Measurements from ENCODE around the gene IGSF6. TPM values are rescaled to one million over a fixed set of nuclear protein-coding genes. Genes with fewer than 3 reads are reported as not detected.
"Not testable (repeated sequence)": the region's sequence is repeated elsewhere in the genome, so short reads cannot be mapped to it uniquely, and the experiment has no call there.

The IGSF6 gene
- total RNA-seq, 1 experiment from 2014 or later, result 0.23 TPM

DNA sequence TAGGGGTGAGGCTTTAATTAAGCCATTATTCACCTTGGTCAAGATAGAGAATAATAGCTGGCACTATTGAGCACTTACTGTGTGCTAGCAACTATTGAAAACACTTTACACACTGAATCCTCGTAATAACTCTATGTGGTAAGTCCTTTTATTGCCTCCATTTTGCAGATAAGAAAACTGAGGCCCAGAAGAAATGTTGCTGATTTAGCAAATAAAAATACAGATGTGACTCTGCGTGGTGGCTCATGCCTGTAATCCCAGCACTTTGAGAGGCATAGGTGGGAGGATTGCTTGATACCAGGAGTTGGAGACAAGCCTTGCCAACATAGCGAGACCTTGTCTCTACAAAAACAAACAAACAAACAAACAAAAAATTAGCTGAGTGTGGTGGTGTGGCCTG is 30.8 kb upstream of the IGSF6 start:
- TF ChIP-seq CTCF (IDR thresholded peaks at IDR 0.05), result no peak
- no peak for TF ChIP-seq POLR2AphosphoS5 (IDR thresholded peaks at IDR 0.05; ENCODE audit: low read depth, low read length)
- TF ChIP-seq TCF7L2 (IDR thresholded peaks at IDR 0.05; ENCODE audit: low read depth, low read length), result no peak
- TF ChIP-seq SIN3A (IDR thresholded peaks at IDR 0.05; ENCODE audit: borderline replicate concordance, insufficient read depth, low read depth, low read length), result no peak
- no peak for TF ChIP-seq REST (IDR thresholded peaks at IDR 0.05; ENCODE audit: insufficient read depth in 1 of 2, low read depth in 2 of 2, low read length in 1 of 2)
- ATAC-seq, result no peak
- in situ Hi-C loops (cut with HindIII; ENCODE audit: low pct_unique_long_range_greater_than_20kb, low sequenced_read_pairs) (no loop called here), intact Hi-C loops (cut with micrococcal nuclease; ENCODE audit: unreplicated experiment) (no loop called here)
- Histone ChIP-seq H3K4me1 (ENCODE audit: control insufficient read depth, insufficient read depth, low read length) (no peaks in the 10 kb centered on the region), H3K36me3 (ENCODE audit: control insufficient read depth, insufficient read depth, low read length) (no peaks in the 10 kb centered on the region), H3K9me3 (ENCODE audit: control insufficient read depth, insufficient read depth, low read depth, low read length) (no peaks in the 10 kb centered on the region), H3K27me3 (ENCODE audit: control insufficient read depth, insufficient read depth, low read length) (peaks cover 11% of the 10 kb centered on the region; the same call in 1 of the 2 replicates), H3K4me3 (ENCODE audit: low read depth in 2 of 2, low read length in 2 of 2) (no peak overlapping the region), H3K27ac (ENCODE audit: low read length) (no peak overlapping the region)
- no TSS peak for BruUV-seq (replicated peaks)
- ChIA-PET CTCF (interaction anchor here (0.7 kb wide), 1 partner anchor 113 kb away, joined by 4 read pairs; no protein-coding TSS in a partner anchor), POLR2A (no interaction called here)
- no peak for DNase-seq (ENCODE audit: low read depth, low spot score)

DNA sequence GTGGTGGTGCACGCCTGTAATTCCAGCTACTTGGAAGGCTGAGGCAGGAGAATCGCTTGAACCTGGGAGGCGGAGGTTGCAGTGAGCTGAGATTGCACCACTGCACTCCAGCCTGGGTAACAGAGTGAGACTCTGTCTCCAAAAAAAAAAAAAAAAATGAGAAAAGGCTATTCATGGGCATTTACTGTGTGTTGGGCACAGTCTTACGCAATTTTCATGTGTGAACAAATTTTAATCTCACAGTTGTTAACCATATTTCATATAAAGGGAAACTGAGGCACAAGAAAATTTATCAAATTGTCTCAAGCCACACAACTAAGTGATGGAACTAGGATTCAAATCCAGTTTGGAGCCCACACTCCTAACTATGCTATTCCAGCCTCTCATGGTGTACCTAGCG is 28.3 kb upstream of the IGSF6 start:
- POLR2A ChIA-PET; H3K4me3 ChIP-seq (ENCODE audit: low read depth in 2 of 2, low read length in 2 of 2); ATAC-seq; H3K4me1 ChIP-seq (ENCODE audit: control insufficient read depth, insufficient read depth, low read length); H3K27ac ChIP-seq (ENCODE audit: low read length); in situ Hi-C loops (cut with HindIII; ENCODE audit: low pct_unique_long_range_greater_than_20kb, low sequenced_read_pairs); H3K9me3 ChIP-seq (ENCODE audit: control insufficient read depth, insufficient read depth, low read depth, low read length); DNase-seq (ENCODE audit: low read depth, low spot score); CTCF ChIA-PET; H3K36me3 ChIP-seq (ENCODE audit: control insufficient read depth, insufficient read depth, low read length); BruUV-seq (replicated peaks); intact Hi-C loops (cut with micrococcal nuclease; ENCODE audit: unreplicated experiment): not testable (repeated sequence)
- H3K27me3 ChIP-seq (ENCODE audit: control insufficient read depth, insufficient read depth, low read length), result peaks cover 14% of the 10 kb centered on the region

GRCh38 chr16:21674456-21674855 is 22.0 kb upstream of the IGSF6 start:
- DNase-seq (ENCODE audit: low read depth, low spot score); H3K4me3 ChIP-seq (ENCODE audit: low read depth in 2 of 2, low read length in 2 of 2); H3K4me1 ChIP-seq (ENCODE audit: control insufficient read depth, insufficient read depth, low read length); POLR2A ChIA-PET; ATAC-seq; H3K9me3 ChIP-seq (ENCODE audit: control insufficient read depth, insufficient read depth, low read depth, low read length); H3K27me3 ChIP-seq (ENCODE audit: control insufficient read depth, insufficient read depth, low read length); intact Hi-C loops (cut with micrococcal nuclease; ENCODE audit: unreplicated experiment); CTCF ChIA-PET; H3K27ac ChIP-seq (ENCODE audit: low read length); in situ Hi-C loops (cut with HindIII; ENCODE audit: low pct_unique_long_range_greater_than_20kb, low sequenced_read_pairs); BruUV-seq (replicated peaks); H3K36me3 ChIP-seq (ENCODE audit: control insufficient read depth, insufficient read depth, low read length): not testable (repeated sequence)

All from Panc1 (cell line).